ENCODE results near the gene GJA3.

Gene GJA3

DNA sequence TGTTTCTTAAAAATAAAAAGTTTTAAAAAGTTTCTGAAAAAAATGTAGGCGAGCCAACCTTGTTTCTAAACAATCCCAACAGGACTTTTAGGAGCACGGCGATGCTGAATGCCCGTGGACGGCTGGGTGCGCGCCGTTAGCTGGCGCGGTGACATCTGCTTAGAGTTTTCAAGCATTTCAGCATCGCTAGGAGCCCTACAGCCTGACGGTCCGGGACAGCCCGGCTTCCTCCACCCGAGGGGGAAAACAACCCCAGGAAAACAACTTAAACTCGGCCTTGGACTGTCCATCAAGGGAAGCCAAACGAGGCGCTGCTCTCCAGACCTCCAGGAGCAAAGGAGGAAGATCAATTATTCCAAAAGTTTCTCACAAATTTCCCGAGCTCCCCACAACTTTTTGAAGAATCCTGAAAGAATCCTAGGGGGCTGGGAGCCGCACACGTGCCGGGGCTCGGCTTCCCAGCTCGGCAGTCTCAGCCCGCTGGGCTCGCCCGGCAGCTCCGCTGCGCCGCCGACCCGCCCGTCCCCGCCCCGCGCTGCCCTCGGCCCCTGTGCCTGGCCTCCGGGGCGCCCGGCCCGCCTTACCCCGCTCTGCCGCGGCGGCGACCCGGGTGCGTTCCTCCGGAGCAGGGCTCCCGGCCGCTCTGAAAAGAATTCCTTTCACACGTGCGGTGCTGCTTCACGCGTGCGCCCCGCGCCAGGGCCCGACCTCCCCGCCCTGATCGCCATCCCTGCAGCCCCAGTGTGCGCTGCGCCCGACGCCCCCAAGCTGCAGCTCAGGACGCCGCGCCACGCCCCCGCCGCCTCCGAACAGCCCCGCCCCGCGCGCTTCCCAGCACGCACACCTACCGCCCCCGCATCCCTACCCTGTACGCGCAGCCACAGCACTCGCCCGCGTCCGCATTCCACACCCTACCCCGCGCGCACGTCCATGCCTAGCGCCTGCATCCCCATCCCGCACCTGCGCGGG, at the start of gene GJA3:
Gene GJA3 (minus strand): TSS at position 747 of the 969 bp plus-strand sequence. CDS start 17,764 bp downstream, outside the sequence.
- DNase-seq, result peak; percentile 30 to 43

DNA sequence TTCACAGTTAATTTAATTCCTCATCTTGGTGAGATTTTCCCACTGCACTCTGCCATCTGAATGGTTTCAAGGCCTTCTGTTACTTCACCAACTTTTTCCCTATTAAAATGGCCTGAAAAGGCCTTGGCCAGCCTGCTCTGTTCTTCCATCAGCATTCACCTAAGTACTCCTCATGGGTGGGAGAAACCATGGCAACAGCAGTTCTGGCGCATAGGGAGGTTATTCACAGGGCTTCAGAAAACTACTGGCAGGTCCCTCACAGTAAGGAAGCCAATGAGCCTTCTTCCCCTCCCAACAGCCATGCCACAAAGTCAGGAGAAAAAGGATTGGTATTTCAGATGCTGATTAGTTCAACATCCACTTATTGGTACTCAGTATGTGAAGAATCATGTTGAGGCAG, 49.1 kb upstream of the GJA3 start:
- DNase-seq, result no peak

DNA sequence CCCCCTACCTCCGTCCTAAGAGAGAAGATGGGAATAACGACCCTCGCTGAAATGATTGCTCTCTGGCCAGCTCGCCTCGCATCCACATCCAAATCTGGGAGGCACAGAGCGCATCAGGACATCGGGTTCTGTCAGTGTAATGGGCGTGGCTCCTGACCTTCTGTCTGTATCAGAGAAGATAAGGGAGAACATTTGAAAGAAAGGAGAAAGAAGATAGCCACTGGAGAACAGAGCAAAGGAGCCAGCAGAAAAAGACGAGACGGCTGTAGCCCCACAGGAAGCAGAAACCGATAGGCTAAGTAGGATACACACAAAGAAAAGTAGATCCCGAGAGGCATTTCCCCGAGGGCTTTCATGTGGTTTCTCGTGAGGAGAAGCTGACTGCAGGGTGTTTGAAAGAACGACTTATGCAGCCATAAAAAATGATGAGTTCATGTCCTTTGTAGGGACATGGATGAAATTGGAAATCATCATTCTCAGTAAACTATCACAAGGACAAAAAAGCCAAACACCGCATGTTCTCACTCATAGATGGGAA, 45.9 kb upstream of the GJA3 start:
- no peak for DNase-seq

DNA sequence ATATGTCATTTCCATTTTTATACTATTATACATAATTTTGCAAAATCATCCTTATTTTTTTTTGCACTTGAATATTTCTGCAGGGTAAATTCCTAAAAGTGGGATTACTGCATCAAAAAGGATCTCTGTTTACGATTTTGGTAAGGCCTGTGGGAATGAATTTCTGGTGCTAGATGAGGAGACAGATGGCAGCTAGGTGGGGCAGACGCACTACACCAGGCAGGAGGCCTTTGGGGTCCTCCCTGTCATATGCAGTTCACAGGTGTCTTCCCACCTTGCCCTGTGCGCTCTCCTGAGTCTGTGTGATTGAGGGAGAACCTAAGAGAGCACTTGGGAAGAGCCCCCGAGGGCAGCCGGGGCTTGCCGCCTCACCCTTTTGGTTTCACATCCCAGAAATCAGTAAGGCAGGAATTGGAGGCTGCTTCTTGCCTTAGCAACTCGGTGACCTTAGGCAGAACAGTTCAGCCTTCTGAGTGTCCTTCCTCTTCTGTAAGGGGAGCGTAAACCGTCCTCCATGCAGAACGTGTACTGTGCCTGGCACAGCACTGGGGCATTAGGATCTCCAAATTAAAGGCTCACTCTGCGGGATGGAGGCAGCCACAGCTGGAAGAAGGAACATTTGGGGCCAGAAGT, 45.3 kb upstream of the GJA3 start:
- DNase-seq, result no peak

DNA sequence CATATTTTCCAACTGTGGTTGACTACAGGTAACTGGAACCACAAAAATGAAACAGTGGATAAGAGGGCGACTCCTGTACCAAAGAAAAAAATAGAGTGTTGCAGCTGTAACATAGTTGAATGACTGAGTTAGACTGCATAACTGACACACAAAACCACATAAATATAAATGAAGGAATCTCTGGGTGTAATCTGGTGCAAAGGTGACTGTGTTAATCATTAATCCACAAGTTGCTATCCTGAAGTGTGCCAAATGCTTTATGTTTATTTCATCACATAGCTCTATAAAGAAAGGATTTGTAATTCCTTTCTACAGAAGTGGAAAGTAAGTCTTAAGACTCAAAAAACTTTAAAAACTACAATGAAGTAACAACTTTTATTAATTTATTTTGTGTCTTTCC, 37.9 kb upstream of the GJA3 start:
- no peak for DNase-seq

DNA sequence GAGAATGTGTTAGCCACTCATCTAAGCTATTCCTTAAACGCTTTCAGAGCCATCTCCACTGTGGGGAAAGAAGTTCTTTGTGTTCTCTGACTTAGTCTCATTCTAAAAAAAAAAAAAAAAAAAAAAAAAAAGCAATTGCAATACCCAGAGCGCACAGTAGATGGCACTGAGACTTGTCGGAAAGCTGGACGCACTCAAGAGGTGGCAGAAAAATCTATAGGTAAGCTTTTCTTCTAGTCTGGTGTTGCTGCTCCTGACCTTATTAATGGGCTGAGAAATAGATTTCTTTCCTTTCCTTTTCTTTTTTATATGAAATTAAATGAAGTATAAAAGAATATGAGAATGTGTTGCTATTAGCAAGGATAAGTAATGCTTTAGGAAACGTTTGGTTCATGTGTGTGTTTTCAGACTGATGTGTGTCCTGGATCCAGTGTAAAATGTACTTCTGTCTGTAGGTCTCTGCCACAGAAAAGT, 36.5 kb upstream of the GJA3 start:
- no peak for DNase-seq

DNA sequence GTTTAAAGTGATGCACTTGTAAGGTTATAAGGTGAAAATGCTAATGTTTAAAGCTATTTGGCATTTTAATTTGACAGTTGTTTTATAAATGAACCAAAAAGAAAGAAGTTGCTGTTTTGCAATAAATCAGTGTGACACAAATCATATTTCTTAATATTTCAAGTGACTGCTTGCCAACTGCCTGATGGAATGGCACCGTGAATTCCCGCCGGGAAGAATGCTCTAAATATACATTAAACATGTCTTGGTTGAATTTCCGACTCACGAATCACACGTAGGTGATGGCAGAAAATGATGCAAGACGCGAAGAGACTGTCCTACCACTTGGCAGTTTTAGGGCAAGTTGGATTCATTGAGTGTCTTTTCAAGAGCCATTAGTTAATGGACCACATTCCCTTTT, 34.9 kb upstream of the GJA3 start:
- no peak for DNase-seq

DNA sequence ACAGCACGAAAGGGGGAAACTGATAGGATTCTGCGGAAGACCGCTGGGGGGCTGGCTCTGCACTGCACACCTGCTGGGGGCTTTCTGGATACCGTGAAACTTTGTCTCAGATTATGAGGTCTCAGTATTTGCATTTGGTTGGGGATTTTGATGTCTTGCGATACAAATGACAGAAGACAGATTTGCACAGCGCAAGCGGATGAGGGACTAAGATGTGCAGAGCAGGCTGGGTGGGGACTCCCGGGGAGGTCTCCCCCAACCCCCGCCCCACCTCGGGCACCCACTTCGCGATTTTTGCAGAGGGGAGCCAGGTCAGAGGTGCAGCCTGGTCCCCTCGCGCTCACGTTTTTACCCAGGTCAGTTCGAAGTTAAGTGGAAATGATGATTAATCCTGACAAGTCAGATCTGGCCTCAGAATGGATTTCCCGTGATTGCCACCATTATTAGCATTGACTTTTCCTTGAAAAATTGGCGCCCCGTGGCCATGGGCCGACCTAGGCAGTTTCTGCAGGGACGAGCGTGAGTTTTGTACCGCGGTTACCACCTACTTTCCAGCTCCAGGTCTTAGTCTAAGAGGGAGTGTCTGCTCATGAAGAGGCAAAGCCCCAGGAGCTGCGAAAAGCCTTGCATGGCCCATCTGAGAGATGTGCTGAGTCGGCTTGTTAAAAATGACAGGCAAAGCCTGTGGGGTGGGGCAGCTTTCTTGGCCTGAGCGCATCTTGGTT, 33.2 kb upstream of the GJA3 start:
- DNase-seq, result no peak

DNA sequence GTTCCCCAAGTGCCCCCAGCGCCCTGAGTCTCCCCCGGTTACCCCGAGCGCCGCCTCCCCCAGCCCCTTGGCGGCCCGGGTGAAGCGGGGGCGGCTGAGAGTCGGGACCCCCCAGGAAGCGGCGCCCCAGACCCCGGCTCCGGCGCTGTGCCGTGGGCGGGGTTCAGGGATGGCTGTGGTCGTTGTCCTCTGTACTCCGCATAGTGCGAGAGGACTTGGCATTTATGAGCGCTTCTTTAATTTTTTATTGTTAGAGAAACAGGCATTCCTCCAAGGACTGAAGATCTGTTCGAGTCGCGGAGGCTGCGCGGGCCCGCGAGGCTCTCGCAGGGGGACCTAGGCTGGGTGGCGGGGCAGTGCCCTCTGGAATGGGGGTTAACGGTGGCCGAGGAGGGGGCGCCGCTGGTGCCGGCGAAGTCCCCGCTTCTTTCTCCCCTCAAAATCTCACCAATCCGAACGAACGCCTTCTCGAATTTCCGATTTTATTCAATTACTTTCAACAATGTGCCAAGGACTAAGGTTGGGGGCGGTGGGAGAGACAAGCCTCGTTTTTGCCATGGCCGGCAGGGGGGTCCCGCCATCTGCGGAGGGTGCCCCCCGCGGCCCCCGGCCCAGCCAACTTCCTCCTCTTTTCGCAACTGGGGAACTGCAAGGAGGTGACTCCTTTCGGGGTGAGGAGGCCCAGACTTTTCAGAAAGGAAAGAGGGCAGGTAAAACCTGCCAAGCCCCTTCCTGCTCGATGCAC, 32.5 kb upstream of the GJA3 start:
- no peak for DNase-seq

DNA sequence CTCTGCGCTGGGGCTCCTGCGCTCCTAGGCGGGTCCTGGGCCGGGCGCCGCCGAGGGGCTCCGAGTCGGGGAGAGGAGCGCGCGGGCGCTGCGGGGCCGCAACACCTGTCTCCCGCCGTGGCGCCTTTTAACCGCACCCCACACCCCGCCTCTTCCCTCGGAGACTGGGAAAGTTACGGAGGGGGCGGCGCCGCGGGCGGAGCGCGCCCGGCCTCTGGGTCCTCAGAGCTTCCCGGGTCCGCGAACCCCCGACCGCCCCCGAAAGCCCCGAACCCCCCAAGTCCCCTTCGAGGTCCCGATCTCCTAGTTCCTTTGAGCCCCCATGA, 31.9 kb upstream of the GJA3 start, which contains the start of gene GJB2:
Gene GJB2 (minus strand): TSS at position 103 of the 326 bp plus-strand sequence. CDS start 3,357 bp downstream, outside the sequence.
- no peak for DNase-seq

DNA sequence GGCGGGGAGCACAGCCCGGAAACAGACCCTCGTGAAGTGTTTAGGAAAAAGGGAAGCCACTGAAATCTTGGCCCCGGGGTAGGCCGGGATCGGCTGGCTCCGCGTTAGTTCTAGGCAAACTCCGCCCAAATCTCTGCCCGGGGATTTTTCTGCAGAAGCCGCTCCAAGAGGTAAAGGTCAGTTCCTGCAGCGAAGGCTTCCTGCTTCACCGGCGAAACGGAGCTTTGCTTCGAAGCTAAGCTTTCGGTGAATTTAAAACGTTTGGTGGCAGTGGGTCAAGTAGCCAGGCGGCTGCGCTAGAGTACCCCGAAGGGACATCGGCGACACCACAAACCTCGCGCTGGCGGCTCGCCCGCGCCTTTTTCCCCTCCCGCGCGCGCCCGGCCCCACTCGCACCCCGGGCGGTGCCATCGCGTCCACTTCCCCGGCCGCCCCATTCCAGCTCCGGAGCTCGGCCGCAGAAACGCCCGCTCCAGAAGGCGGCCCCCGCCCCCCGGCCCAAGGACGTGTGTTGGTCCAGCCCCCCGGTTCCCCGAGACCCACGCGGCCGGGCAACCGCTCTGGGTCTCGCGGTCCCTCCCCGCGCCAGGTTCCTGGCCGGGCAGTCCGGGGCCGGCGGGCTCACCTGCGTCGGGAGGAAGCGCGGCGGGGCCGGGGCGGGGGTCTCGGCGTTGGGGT, 31.4 kb upstream of the GJA3 start:
- no peak for DNase-seq

DNA sequence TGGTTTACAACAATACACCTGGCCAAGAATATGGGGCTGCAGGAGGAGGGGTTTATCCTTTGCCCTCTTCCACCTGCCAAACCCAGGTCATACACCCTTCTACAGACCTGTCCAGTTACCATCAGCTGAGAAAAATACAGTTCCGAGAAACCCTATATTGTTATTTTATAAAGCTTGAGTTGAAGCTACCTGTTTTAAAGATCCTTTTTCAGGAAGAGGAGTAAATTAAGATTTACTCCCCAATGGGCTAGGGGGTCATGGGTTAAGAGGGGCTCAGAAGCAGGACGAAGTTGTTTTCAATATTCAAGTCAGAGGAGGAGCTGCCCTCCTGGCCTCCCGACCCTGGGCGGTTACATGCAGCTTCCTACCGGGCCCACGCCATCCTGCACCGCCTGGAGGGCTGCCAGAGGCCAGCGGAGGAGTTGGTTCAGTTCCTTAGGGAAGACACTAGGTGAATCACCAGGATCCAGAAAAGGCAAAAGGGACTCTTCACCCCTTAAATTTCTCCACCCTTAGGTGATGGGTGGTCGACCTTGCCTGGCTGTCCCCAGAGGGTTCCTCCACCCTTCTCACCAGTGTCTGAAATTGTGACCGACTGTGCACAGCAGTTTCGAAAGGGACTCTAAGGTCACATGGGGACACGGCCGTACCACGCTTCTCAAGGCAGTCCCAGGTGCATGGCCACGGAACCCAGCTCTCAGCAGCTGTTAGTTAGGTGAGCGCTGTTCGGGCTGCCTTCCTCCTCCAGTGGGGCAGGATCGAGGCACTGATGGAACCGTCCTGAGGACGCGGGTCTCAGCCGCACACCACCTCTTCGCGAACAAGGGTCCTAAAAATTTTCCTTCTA, 30.7 kb upstream of the GJA3 start:
- no peak for DNase-seq

DNA sequence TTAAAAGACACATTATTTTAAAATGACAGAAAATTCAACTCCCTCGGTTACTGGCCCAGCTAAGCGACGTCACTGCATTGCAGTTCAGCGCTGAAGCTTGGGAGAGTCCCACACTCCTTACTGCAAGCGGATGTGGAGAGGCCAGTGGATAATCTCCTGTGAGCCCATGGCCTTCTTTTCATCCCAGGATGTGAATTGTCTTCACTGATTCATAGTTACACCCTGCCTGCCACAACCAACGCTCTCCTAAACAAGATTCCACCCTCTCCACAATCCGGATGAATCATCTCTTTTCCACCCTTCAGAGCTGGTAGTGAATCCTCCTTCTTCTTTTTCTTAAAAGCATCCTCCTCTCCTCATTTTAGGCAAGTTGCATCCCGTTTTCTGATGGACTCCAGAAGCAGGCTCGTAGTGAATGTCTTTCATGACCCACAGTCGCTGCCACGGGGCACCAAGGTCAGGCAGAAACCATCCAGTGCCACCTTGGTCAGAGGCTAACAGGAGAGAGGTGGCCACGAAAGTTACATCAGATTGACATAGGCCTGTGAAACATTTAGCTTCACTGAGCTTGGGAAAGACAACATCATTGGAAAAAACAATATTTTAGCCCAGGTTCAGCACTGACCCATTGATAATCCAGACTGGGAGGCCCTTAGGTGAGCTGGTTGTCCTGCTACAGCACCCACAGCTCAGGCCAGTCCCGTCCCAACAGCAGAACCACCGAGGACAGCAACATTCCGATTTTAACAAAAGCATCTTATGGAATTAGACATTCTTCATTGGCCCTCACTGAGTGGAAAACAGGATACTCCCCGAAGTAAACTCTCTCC, 29.8 kb upstream of the GJA3 start:
- DNase-seq, result no peak

DNA sequence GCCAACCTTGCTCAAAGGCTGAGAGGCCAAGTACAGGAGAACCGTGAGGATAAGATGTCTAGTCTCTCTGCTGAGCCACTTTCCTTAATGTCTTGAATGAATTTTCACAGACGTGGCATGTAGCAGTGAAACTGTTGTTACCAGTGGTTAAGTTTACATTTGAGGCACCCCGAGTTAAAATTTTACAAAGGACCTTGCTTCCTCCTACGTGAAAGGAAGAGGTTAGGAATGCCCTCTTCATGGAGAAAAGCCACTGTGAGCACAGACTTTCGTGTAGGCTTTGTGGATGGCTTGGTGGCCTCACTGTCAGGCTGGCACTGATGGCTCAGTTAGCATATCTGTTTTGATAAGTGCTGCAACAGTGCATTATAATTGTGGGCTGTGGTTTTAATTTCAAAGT, 29.2 kb upstream of the GJA3 start:
- DNase-seq, result no peak

DNA sequence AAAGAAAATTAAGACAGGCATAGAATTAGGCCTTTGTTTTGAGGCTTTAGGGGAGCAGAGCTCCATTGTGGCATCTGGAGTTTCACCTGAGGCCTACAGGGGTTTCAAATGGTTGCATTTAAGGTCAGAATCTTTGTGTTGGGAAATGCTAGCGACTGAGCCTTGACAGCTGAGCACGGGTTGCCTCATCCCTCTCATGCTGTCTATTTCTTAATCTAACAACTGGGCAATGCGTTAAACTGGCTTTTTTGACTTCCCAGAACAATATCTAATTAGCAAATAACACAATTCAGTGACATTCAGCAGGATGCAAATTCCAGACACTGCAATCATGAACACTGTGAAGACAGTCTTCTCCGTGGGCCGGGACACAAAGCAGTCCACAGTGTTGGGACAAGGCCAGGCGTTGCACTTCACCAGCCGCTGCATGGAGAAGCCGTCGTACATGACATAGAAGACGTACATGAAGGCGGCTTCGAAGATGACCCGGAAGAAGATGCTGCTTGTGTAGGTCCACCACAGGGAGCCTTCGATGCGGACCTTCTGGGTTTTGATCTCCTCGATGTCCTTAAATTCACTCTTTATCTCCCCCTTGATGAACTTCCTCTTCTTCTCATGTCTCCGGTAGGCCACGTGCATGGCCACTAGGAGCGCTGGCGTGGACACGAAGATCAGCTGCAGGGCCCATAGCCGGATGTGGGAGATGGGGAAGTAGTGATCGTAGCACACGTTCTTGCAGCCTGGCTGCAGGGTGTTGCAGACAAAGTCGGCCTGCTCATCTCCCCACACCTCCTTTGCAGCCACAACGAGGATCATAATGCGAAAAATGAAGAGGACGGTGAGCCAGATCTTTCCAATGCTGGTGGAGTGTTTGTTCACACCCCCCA, 28.1 kb upstream of the GJA3 start:
- DNase-seq, result no peak

DNA sequence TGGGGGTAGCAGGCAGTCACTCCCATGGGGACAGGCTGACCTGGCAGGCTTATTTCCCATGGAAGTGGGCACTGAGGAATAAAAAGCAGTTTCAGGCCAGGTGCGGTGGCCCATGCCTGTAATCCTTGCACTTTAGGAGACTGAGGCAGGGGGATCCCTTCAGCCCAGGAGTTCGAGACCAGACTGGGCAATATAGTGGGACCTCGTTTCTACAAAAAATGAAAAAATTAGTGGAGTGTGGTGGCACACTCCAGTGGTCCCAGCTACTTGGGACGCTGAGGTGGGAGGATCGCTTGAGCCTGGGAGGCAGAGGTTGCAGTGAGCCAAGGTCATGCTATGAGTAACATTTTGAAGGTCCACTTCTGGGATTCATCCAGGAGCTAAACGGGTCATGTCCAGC, 25.9 kb upstream of the GJA3 start:
- no peak for DNase-seq

DNA sequence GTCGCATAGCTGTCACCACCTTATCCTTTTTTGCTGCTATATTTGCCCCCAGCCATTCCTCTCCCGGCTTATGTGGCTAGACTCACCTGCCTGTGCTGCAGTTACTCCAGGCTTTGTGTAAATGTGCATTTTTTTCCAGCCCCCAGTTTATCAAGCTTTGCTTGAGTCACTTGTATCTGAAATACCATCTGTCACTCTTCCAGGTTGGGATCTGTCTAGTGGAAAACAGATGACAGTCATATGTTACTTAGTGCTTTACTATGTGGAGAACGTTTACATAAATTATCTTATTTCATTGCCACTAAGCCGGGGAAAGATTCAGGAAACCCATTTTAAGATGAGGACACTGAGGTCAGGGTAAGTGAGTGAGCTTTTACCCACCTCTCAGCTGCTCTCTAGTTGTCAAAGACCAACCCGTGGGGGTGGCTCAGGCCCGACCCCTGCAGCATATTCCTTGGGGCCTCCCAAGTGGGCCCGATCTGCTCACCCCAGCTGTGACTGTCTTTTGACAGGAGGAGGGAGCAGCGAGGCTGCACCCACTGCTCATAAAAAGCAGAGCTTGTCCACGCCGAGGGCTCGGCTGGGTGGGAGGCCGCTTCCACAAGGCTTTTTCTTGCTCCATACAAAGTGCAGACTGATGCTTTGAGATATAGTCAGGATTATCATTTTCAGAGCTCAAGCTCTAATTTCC, 24.7 kb upstream of the GJA3 start:
- no peak for DNase-seq

DNA sequence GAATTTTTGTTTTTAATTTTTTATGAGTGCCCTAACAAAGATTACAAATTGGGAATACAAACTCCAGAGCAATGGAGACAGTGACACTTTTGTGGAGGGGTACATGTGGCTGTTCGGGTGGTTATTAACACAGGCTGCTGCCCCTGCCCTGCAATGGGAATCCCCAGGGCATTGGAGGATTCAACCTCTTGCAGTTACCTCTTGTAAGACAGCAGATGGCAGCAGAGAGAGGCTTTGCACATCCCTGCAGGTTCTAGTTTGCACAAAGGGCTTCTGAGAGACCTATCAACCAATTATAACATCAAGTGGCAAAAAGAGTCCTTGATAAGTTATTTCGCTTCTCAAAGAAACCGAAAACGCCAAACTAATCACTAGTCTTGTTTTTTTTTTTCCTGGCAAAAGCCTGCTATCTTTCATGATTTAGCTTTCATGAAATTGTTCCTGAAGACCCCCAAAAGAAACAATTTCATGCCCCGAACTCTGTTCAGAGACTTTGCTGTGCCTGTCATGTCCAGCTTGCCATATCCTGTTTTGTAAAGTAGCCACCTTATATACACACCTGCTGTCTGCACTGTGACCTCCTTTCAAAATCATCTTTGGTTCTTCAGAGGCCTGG, 21.5 kb upstream of the GJA3 start:
- DNase-seq, result no peak

Measured in stimulated activated CD4-positive, alpha-beta T cell treated with anti-CD3 and anti-CD28 coated beads, Interleukin-2, amount 100 ng/mL, for 48 hours (primary cell).